Vagina (tissue), 2 donors: ENCODE measurements around the gene LGR6. TPM values are rescaled to one million over a fixed set of nuclear protein-coding genes. Genes with fewer than 3 reads are reported as not detected.

Experiments
- DNase-seq, 2 donors: peaks; one replicate each; pipeline ENCODE4 v3.0.0-alpha.2; 2017; ENCODE audit errors: extremely low spot score in 2 of 2
- H3K27ac ChIP-seq: fragments of 200-600 bp; sonication (generic); one replicate; pipeline ENCODE4 v1.5.1; 2019
- H3K27me3 ChIP-seq: fragments of 200-600 bp; sonication (generic); one replicate; pipeline ENCODE4 v1.5.1; 2019
- H3K36me3 ChIP-seq, 2 donors: fragments of 200-600 bp; sonication (generic); one replicate each; pipeline ENCODE4 v1.5.1; 2017 to 2019
- H3K4me1 ChIP-seq: fragments of 200-600 bp; sonication (generic); one replicate; pipeline ENCODE4 v1.5.1; 2019
- H3K4me3 ChIP-seq, 2 donors: fragments of 200-600 bp; sonication (generic); 1 replicate in 1 of 2; 2 replicates in 1 of 2; pipeline ENCODE4 v1.5.1; 2016 to 2019
- H3K9me3 ChIP-seq: fragments of 200-600 bp; sonication (generic); one replicate; pipeline ENCODE4 v1.5.1; 2019
- POLR2A ChIP-seq, 2 donors: fragments of 450-650 bp; IDR thresholded peaks; one replicate each; pipeline ENCODE4 v1.6.1; 2017; ENCODE audit warnings: antibody characterized with exemption in 2 of 2, mild to moderate bottlenecking in 2 of 2, moderate library complexity in 2 of 2
- POLR2AphosphoS5 ChIP-seq, 2 donors: sonication (generic); formaldehyde crosslinking; IDR thresholded peaks; one replicate each; pipeline ENCODE4 v1.9.0; 2017; ENCODE audit warnings: antibody characterized with exemption in 2 of 2, mild to moderate bottlenecking in 2 of 2, low read depth in 1 of 2; ENCODE audit not compliant: insufficient read depth in 1 of 2
- intact Hi-C: fragments of 100-400 bp; cut with DNase I; formaldehyde crosslinking; loops from one replicate; pipeline ENCODE4 v1.15.1; 2023
- total RNA-seq: library from RNA; depleted of rRNA; stranded (reverse); fragments of >200 nt; gene quantifications from one replicate; pipeline ENCODE4 v1.2.3, GENCODE V29; 2016
- TF ChIP-seq, protein P1 (sequence below), 3 experiments: fragments of 450-650 bp in 2 of 3; fragments of 200-600 bp in 1 of 3; sonication (generic) in 1 of 3; IDR thresholded peaks; one replicate each; pipeline ENCODE4 v1.5.1; 2017 to 2019; ENCODE audit warnings: antibody characterized with exemption in 3 of 3, mild to moderate bottlenecking in 2 of 3, moderate library complexity in 2 of 3

The LGR6 gene
- total RNA-seq, 1 donor from 2014 or later = 6.6 TPM

DNA sequence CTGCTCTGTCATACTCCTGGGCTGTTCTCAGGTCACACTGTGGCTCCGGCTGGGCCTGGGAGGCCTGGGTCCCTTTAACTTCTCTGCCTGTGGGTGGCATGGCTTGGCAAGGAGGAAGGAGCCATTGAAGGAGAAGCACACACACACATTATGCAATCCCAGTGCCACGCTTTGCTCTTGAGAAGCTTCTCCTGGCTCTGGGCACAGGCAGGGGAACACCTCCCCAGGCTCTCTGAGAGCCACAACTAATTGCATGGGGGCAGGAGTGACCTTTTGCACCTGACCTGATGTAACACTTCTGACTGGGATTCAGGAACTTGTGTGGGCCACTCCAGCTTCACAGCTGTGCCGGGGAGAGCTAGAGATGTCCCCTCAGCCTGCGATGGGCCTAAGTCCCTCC, 23.1 kb downstream of the LGR6 start:
- no peaks in the 10 kb centered on the region for H3K9me3 ChIP-seq
- intact Hi-C loops = no loop called here
- H3K4me1 ChIP-seq = peaks cover 4% of the 10 kb centered on the region
- no peak for DNase-seq
- no peaks in the 10 kb centered on the region for H3K36me3 ChIP-seq
- H3K27ac ChIP-seq = no peak overlapping the region
- no peak overlapping the region for H3K4me3 ChIP-seq
- TF ChIP-seq POLR2A (IDR thresholded peaks at IDR 0.05) = no peak
- TF ChIP-seq POLR2AphosphoS5 (IDR thresholded peaks at IDR 0.05; ENCODE audit: insufficient read depth in 1 of 2, low read depth in 1 of 2) = no peak
- TF ChIP-seq, protein P1, sequence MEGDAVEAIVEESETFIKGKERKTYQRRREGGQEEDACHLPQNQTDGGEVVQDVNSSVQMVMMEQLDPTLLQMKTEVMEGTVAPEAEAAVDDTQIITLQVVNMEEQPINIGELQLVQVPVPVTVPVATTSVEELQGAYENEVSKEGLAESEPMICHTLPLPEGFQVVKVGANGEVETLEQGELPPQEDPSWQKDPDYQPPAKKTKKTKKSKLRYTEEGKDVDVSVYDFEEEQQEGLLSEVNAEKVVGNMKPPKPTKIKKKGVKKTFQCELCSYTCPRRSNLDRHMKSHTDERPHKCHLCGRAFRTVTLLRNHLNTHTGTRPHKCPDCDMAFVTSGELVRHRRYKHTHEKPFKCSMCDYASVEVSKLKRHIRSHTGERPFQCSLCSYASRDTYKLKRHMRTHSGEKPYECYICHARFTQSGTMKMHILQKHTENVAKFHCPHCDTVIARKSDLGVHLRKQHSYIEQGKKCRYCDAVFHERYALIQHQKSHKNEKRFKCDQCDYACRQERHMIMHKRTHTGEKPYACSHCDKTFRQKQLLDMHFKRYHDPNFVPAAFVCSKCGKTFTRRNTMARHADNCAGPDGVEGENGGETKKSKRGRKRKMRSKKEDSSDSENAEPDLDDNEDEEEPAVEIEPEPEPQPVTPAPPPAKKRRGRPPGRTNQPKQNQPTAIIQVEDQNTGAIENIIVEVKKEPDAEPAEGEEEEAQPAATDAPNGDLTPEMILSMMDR (IDR thresholded peaks at IDR 0.05) = no peak
- no peaks in the 10 kb centered on the region for H3K27me3 ChIP-seq

DNA sequence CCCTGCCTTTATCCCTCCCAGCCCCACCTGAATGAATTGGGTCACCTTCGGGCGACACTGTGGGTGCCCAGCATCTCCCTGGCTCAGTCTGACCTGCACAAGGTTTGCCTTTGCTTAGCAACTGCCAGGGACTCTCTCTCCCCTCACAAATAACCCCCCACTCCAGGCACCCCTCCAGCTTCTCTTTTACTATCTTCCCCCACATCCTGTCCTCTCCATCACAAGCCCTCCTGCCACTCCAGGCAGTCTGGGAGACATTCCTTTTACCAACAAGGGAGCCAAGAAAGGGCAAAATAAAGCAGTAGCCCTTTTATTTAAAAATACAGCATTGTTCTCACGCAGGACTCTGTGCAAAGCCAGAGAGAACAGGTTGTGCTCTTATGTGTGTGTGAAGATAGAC, 23.9 kb downstream of the LGR6 start:
- Histone ChIP-seq H3K4me3 (no peak overlapping the region), H3K36me3 (no peaks in the 10 kb centered on the region), H3K27me3 (no peaks in the 10 kb centered on the region), H3K27ac (no peak overlapping the region), H3K9me3 (no peaks in the 10 kb centered on the region), H3K4me1 (peaks cover 4% of the 10 kb centered on the region)
- intact Hi-C loops = no loop called here
- no peak for DNase-seq
- TF ChIP-seq POLR2A (IDR thresholded peaks at IDR 0.05) = no peak
- TF ChIP-seq, protein P1 (IDR thresholded peaks at IDR 0.05) = no peak
- no peak for TF ChIP-seq POLR2AphosphoS5 (IDR thresholded peaks at IDR 0.05; ENCODE audit: insufficient read depth in 1 of 2, low read depth in 1 of 2)

DNA sequence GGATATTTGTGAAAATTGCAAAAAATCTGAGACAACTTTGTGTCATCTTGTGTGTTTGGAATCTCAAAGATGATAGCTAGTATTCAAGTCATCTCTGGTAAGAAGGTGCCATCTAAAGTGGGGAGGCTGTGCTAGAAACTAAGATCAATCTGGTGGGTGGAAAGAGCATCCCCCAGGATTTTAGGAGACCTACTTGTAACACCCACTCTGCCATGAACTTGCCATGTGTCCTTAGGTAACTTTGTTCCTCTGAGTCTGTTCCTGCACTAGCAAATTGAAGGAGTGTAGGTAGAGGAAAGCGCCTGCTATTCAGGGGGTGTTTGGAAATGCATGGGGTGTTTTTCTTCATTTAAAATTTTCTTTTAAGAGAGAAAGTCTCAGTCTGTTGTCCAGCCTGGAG, 24.4 kb downstream of the LGR6 start:
- Histone ChIP-seq H3K36me3 (no peaks in the 10 kb centered on the region), H3K9me3 (no peaks in the 10 kb centered on the region), H3K4me3 (no peak overlapping the region), H3K27me3 (no peaks in the 10 kb centered on the region), H3K4me1 (peaks cover 4% of the 10 kb centered on the region), H3K27ac (no peak overlapping the region)
- no peak for DNase-seq
- no peak for TF ChIP-seq POLR2A (IDR thresholded peaks at IDR 0.05)
- TF ChIP-seq, protein P1 (IDR thresholded peaks at IDR 0.05) = no peak
- TF ChIP-seq POLR2AphosphoS5 (IDR thresholded peaks at IDR 0.05; ENCODE audit: insufficient read depth in 1 of 2, low read depth in 1 of 2) = no peak
- intact Hi-C loops = no loop called here

DNA sequence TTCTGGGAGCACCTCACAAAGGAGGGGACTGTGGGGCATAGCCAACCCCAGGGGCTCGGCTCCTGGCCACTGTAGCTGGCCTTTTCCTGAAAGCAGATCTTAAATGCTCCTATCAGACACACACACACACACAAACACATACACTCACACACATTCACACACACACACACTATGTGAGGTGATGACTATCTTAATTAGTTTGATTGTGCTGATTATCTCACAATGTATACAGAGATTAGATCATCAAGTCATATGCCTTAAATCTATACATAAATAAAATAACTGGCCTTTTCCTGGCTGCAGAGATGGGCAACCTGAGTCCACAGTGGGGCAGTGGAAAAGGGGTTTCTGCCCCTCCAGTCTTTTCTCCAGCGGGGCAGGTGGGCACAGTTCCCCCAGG, 27.1 kb downstream of the LGR6 start:
- Histone ChIP-seq H3K4me1 (no peaks in the 10 kb centered on the region), H3K9me3 (no peaks in the 10 kb centered on the region), H3K4me3 (no peak overlapping the region), H3K36me3 (no peaks in the 10 kb centered on the region), H3K27ac (no peak overlapping the region), H3K27me3 (no peaks in the 10 kb centered on the region)
- TF ChIP-seq POLR2AphosphoS5 (IDR thresholded peaks at IDR 0.05; ENCODE audit: insufficient read depth in 1 of 2, low read depth in 1 of 2) (no peak), POLR2A (IDR thresholded peaks at IDR 0.05) (no peak)
- TF ChIP-seq, protein P1 (IDR thresholded peaks at IDR 0.05) = no peak
- intact Hi-C loops = no loop called here
- DNase-seq = no peak

DNA sequence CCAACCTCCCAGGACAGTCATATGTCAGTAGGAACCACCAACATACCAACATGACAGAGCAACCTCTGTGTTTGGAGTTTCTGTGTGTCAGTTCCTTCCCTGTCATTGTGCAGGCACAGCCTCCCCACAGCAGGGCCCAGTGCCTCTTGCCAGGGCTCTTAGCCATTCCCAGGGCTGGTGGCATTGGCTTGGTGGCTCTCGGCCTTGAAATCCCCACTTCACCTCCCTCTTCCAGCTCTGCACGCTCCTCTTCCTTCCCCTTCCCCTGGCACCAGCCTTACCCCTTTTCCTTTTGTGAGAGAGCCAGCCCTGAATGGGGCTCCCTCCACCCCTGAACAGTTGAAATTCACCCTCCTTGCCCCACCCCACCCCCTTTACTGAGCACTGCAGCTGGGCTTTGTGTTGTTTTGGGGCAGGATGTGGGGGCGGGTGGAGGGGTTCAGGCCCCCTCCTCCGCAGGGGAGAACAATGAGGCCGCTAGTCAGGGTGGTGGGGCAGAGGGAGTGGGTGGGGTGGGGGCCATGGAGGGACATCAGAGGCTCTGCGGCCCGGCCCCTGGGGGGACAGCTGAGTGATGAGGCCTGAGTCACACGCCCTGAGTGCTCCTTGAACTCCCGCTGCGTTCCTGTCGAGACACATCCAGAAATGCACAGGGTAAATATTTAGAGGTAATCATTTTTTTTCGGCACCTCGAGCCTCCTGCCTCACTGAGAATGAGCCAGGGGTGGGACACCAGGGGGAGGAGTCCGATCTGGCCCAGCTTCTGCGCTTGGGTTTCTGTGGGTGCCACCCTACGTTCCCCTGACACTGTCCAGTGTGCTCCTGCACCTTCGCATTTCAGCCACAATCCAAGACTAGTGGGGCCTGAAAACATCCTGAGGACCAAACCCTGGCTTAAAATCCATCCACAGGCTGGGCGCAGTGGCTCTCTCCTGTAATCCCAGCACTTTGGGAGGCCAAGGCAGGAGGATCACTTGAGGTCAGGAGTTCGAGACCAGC, 28.6 kb downstream of the LGR6 start:
- TF ChIP-seq, protein P1 (IDR thresholded peaks at IDR 0.05) = no peak
- no peak for TF ChIP-seq POLR2AphosphoS5 (IDR thresholded peaks at IDR 0.05; ENCODE audit: insufficient read depth in 1 of 2, low read depth in 1 of 2)
- no peak for TF ChIP-seq POLR2A (IDR thresholded peaks at IDR 0.05)
- Histone ChIP-seq H3K36me3 (no peaks in the 10 kb centered on the region), H3K27ac (no peak overlapping the region), H3K9me3 (no peaks in the 10 kb centered on the region), H3K4me3 (no peak overlapping the region), H3K4me1 (peaks cover 3% of the 10 kb centered on the region), H3K27me3 (no peaks in the 10 kb centered on the region)
- intact Hi-C loops = no loop called here
- no peak for DNase-seq
